HG02973 (cell line): ENCODE measurements around the gene B4GALT6.
"Not testable (repeated sequence)": the region's sequence is repeated elsewhere in the genome, so short reads cannot be mapped to it uniquely, and the experiment has no call there.

Source experiments
- ATAC-seq: cut with Tn5 transposase; IDR thresholded peaks from one replicate; pipeline ENCODE4 v1.9.1; 2021; ENCODE audit warnings: moderate library complexity; ENCODE audit not compliant: unreplicated experiment

B4GALT6 gene, protein sequence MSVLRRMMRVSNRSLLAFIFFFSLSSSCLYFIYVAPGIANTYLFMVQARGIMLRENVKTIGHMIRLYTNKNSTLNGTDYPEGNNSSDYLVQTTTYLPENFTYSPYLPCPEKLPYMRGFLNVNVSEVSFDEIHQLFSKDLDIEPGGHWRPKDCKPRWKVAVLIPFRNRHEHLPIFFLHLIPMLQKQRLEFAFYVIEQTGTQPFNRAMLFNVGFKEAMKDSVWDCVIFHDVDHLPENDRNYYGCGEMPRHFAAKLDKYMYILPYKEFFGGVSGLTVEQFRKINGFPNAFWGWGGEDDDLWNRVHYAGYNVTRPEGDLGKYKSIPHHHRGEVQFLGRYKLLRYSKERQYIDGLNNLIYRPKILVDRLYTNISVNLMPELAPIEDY

DNA sequence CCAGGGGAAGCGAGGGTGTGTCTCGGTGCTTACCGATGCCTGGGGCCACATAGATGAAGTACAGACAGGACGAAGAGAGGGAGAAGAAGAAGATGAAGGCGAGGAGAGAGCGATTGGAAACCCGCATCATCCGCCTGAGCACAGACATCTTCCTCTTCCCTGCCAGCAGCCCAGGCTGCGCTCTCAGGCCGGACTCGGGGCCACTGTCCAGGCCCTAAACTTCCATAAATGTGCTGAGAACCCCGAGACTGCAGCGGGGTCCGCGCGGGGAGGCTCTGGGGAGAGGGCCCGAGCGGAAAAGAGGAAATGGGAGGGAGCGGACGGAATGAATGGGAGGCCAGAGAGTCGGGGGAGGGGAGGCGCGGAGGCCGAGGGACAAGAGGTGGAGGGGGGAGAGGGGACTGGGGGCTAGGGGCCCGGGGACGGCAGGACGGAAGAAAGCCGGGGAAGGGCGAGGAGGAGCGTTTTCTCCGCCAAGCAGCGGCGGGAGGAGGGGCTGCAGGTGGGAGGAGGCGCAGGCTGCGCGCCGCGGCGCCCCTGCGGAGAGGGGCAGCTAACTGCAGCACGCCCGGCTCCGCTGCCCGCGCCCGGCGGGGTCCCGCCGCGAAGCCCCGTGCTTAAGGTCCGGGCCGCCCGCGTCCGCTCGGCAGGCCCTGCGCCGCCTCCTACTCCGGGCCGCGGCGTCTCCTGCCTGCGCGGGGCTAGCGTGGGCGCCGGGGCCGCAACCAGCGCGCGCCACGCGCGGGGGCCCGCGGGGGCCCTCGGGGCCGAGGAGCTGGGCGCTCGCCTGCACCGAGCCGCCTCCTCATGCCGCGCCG lies at the start of gene B4GALT6:
Gene B4GALT6, minus strand, starts transcription at position 303 of the 818 bp plus-strand sequence. Its CDS starts 155 bp downstream, at position 148.
- ATAC-seq, result peak; percentile 34

DNA sequence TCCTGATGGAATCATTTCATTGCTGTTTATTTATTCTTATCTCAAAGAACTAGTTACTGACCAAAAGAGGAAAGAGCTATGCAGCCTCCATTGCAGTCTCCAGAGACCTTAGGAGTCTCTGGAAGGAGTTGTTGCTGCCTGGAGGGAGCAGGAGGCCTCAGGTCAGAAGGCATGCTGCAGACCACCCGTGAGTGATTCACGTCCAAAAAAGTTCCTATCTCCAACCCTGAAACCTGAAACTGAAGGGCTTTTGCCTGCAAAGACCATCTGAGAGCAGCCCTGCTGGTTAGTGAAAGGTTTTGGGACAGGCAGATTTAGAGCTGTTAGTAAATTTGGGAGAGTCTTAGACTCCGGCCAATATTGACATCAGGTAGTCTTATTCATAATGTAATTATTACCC lies 47.2 kb upstream of the B4GALT6 start:
- no peak for ATAC-seq

DNA sequence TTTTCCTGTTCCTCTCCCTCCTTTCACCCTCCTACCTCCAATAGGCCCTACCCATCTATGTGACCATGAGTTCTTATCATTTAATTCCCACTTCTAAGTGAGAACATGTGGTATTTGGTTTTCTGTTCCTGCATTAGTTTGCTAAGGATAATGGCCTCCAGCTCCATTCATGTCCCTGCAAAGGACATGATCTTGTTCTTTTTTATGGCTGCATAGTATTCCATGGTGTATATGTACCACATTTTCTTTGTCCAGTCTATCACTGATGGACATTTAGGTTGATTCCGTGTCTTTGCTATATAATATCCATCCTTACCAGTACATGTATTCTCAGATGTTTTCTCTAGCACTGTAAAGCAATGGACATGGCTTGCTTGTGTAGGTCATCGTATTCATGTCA lies 44.8 kb upstream of the B4GALT6 start:
- not testable (repeated sequence) for ATAC-seq

DNA sequence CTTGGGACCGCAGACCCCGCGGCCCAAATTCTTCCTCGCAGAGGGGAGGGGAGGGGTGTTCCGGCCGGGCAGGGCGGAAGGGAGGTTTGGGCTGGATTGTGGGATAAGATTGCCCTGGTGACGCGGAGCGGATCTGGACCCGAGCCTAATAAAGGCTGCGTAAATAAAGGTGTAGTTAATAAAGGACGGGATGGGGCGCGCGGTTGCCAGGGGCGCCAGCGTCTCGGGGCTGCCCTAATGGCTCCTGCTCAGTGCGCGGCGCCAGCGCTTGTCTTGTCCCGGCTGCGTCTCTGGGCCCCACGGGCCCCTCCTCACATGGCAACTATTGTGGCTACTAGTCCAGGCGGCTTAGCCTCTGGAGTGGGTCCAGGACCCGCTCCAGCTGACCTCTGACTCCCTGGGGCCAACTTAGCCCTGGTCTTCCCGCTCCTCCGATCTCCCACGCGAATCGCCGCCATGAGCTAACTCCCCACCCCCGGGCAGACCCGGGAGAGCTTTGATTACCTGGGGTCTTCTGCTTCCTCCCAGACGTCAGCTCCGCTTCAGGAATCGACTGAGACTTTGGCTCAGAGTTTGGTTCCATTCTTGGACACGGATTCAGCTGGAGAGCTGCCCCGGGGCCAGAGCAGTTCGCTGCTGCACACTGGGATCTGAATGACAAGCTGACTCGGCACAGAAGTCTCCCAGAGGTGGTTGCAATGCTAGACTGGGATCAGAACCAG lies 39.8 kb upstream of the B4GALT6 start:
- no peak for ATAC-seq

DNA sequence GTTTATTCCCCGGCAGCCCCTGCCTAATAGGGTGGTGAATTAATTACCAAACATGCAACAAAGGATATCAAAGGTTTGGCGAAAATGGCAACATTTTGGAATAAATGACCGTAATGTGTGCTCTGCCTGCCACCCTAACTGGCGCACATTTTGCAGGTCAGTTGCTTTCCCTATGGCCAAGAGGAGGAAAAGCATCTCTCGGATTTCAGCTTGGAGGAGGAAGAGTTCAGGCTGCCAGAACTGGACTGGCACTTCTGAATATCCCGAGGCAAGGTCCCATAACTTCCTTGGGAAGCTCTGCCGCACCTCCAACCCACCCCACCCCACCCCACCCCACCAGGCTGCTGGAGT lies 39.2 kb upstream of the B4GALT6 start:
- no peak for ATAC-seq

DNA sequence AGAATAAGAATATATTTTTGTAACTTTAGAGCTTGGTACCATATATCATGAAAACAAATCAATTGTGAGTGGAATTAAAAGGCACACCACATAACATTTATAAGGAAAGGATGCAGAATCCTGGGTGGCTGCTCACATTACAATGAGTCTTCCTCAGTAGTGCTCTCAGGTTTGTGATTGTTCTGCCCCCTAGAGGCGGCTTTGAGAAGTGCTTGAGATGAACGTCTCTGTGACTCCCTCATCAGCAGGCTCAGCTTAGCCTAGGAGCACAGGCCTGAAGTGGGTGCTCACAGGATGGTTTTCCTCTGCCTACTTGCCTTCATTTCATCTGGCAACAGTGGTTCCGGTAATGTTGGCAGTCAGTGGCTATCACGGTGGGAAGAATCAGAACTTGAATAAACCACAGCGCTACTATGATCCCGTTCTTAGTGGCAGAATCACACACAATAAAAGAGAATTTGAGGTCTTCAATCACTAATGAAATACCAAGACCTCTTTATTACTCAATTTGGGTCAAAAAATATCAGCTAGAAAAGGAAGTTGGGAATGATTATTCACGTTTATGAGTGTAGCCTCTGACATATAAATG lies 38.1 kb upstream of the B4GALT6 start:
- peak; percentile 94 for ATAC-seq

DNA sequence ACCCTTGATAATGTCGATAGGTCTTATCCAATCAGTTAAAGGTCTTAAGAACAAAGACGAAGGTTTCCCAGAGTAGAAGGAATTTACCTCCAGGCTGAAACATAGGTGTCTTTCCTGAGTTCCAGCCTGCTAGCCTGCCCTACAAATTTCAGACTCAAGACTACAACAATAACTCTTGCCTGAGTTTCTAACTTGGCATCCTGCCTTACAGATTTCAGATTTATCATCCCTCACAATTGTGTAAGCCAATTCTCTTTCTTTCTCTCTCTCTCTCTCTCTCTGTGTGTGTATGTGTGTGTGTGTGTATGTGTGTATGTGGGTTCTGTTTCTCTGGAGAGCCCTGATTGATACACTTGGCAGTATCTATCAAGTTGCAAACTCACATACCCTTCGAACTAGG lies 37.2 kb upstream of the B4GALT6 start:
- no peak for ATAC-seq

DNA sequence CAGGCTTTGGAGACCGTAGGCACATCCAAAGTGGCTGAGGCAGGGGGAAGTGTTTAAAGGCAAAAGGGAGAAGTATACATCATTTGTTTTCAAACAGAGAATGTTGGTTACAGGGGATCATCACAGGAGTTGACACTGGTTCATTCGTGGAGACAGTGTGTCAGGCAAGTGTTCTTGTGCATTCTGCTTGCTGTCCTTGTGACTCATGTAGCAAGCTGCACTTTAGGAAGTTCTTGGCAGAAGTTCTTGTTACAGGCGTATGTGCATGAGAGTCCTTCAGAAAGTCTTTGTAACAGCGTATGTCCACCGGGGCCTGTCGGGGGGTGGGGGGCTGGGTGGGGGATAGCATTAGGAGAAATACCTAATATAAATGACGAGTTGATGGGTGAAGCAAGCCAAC lies 36.5 kb upstream of the B4GALT6 start:
- ATAC-seq, result no peak

DNA sequence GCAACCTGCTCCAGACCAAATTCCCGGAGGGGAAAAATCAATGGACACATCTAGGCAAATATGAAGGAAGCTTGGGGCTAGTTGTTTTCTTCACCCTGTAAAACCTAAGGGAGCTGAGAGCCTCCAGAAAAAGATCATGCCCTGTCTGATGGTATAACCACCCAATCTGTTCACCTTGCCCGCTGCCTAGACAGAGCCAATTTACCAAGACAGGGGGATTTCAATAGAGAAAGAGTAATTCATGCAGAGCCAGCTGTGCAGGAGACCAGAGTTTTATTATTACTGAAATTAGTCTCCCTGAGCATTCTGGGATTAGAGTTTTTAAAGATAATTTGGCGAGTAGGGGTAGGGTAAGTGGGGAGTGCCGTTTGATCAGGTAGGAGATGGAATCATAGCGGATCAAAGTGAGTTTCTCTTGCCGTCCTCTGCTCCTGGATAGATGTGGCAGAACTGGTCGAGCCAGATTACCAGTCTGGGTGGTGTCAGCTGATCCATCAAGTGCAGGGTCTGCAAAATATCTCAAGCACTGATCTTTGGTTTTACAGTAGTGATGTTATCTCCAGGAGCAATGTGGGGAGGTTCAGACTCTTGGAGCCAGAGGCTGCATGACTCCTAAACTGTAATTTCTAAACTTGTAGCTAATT lies 35.1 kb upstream of the B4GALT6 start:
- no peak for ATAC-seq

DNA sequence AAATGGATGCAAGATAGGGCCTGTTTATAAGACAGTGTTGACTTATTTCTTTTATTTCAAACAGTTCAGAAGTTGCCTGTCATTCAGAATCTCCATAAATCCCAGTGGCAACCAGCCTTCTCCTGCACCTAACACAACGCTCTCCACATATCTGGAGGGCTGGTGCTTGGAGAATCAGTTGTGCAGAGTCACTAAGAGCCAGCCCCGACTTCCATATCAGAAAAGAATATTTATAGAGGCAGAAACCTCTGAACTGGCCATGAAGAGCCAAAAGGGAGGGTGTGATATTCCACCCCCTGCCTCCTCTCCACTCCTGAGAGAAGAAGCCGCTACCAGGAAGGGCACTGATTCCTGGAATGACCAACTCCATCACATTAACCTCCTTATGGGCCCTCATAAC lies 34.0 kb upstream of the B4GALT6 start:
- no peak for ATAC-seq

DNA sequence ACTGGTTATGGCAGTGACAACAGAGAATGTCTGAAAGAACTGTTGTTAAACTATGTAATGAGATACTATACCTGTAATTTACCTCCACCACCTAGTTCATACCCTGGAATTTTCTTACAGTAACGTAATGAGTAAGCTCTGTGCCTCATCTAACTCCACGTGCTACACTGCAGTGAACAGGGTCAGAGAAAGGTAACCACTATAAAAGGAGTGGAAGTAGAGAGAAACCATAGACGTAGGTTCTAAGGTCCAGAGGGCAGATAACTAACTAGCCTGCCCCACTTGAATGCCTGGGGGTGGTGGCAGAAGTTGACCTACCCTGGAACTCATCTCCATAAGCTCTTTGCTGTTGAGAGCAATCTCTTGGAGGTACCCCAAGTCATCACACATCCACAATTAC lies 32.0 kb upstream of the B4GALT6 start:
- no peak for ATAC-seq

DNA sequence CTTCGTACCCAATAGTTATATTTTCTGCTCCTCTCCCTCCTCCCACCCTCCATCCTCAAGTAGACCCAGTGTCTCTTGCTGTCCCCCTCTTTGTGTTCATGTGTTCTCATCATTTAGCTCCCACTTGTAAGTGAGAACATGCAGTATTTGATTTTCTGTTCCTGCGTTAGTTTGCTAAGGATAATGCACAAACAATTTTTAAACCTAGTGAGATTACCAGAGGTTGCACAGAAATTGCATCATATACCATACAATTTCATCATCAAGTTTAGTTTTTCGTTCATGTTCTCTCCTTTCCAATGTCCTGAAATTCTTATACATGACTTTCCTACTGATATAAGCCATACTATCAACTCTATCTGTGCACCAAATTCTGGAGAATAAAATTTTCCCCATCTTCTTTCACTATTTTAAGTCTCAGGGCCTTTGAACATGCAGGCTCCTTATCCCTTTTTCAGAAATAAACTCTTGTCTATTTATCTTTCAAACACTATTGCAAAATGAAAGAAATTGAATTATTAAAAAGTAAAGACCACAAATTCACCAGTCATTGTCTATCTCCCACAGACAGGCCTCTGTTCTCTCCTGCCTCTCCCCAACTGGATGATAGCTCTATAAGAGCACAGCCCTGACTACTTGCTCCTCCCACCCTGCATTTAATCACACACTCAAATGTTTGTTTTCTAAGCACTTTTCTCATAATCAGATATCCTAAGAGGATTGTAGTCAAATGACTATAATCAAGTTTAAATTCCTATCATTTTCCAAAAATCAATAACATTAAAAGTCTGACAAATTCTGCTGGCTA lies 27.2 kb upstream of the B4GALT6 start:
- ATAC-seq, result no peak

DNA sequence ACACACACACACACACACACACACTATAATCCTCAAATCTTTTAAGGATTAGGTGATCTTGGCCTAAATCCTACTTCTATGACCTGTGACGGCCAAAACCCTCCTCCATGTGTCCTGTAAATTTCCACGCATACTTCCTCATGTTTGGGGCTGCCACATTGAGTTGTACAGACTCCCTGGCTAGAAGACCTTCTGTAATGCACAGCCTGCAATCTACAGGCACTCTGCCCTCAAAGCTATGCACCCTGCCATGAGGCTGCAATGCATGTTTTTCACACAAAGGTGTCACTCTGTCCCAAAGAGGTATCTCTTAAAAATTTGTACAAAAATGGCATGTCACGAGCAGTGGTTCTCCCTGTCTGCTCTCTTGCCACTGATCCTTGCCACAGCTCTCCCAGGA lies 26.4 kb upstream of the B4GALT6 start:
- peak; percentile 70 for ATAC-seq

DNA sequence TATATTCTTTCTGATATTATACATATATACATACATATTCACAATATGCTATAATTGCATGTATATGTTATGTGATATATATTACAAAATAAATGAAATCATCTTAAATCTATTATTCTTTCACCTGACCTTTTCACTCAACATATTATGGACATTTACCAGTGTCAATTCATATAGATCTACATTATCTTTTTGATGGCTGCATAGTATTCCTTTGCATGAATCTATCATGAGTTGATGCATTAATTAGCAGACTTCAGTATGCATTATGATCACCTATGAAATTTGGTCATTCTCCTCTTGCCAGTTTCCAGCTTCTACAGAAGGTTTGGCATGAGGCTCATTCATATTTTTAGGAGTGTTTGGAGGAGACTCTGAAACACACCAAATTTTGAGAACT lies 23.4 kb upstream of the B4GALT6 start:
- ATAC-seq, result no peak

DNA sequence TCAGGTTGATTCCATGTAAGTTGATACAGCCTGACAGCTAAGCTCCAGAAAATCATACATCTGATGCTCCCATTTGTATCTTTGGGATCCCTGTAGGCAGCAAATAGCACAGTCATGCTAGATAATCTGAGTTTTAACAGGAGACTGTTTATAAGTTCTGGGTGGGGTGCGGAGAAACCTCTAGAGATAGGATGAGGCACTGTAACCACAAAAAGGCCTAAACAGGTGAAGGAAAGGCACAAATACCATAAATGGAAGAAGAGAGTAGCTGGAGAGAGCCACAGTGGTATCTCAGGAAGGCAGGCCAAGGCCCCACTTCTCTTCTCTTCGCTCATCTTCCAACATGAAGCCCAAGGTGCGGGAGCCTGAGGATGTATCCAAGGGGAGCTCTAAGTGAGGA lies 18.1 kb upstream of the B4GALT6 start:
- ATAC-seq, result no peak

DNA sequence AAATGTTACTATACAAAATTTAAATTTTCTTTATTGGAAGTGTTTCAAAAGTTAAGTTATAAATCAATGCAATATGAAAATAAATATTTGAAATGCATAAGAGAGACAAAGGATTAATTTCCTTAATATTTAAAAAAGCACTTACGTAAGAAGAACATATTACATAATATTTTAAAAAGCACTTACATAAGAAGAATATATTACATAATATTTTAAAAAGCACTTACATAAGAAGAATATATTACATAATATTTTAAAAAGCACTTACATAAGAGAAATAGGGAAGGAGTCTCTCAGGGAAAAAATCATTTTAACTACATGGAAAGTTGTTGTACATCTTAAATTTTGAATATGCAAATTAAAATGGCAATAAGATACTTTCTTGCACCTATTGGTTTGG lies 17.4 kb upstream of the B4GALT6 start:
- no peak for ATAC-seq

DNA sequence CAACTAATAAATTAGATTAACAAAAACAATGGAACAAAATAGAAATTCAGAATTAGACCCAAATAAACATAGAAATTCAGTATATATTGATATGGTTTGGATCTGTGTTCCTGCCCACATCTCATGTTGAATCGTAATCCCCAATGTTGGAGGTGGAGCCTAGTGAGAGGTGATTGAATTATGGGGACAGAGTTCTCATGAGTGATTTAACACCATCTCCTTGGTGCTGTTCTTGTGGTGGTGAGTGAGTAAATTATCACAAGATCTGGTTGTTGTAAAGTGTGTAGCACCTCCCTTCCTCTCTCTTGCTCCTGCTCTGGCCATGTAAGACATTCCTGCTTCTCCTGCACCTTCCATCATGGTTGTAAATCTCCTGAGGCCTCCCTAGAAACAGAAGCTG lies 16.6 kb upstream of the B4GALT6 start:
- no peak for ATAC-seq

DNA sequence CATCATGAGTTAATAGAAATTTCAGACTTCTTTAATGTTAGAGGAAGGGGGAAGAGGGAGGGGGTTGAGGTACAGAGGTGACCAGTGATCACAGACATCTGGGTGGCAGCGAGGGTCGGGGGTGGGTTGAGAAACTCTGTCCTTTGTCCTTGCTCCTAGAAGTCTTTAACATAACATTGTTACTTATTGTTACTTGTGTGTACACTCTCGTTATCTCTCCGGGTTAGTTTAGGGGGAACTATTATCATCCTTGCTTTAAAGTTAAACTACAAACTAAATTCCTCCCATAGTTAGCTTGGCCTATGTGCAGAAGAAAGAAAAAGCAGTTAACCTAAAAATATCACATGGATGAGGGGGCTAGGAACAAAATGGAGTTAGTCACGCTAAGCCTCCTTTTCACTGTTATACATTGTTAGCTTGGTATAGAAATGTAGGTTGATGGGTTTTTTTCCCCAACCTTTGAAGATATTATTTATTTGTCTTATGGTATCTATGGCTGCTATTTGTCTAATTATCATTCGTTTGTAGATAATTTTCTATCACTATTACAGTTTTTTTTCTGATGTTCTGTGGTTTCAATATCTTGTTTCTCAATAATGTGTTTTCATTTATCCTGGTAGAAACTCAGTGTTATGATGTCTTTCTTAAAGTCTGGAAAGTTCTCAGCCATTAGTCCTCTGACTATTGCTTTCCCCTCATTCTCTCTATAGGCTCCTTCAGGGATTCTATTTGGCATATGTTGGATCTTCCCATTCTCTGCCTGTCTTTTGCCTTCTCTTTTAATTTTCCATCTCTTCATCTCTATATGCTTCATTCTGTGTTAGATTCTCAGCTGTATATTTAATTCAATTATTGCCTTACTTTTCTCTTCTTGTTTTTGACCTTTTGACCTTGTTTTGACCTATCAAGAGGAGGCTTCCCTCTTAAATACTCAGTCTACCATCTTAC lies 13.2 kb upstream of the B4GALT6 start:
- ATAC-seq, result no peak

DNA sequence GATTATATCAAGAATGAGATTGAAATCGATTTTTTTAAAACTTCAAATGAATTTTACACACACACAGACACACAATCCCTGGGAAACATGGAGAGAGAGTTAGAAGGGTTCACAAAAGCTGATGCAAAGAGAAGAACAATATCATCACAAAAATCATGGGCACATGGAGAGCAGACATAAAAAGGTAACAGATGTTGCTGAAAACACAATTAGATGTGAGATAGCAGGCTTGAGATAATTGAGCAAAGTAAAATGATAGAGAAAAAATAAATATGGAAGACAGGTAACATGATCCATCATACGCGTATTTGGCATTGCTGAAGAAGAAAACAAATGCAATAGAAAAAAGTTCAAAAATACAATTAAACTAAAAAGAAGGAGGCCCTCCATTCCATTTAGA lies 11.6 kb upstream of the B4GALT6 start:
- no peak for ATAC-seq
